DMS79 (cell line): ENCODE measurements around the gene MGAT4D.
"Not testable (repeated sequence)": the region's sequence is repeated elsewhere in the genome, so short reads cannot be mapped to it uniquely, and the experiment has no call there.

Source experiments
- DNase-seq: peaks from one replicate; lab custom pipeline; 2025; lab: John Stamatoyannopoulos, UW

The MGAT4D gene

DNA sequence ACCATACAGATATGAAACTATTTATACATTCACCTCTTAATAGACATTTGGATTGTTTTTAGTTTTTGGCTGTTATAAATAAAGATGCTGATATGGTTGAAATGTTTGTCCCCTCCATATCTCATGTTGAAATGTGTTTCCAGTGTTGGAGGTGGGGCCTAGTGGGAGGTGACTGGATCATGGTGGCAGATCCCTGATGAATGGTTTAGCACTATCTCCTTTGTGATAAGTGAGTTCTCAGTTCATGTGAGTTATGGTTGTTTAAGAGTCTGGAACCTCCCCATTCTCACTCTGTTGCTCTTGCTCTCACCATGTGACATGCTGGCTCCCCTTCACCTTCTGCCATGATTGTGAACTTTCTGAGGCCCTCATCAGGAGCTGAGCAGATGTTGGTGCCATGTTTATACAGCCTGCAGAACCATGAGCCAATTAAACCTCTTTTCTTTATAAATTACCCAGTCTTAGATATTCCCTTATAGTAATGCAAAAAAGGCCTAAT is 58.4 kb downstream of the MGAT4D start:
- DNase-seq = no peak

DNA sequence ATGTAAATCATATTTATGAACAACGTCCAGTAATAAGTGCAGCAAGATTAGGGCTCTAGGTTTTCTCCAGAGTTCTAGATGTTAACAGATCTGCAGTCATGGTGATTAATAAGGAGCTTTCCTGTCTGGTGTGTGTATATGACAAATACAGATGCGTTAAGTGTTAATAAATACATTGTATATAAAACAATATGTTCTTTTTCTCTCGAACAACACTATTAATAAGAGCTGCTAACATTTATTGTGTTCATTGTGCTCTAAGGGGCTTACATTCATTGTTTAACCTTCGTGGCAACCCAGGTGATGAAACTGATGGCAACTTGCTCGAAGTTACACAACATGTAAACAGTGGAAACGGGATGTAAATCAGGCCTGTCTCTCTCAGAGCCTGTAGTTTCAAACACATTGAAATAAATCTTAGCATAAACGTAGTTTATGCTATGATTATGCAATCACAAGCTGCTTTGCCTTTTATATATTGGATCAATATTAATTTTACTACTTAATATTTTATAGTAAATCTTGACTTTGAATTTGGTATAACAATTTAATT is 70.1 kb downstream of the MGAT4D start:
- DNase-seq = no peak

DNA sequence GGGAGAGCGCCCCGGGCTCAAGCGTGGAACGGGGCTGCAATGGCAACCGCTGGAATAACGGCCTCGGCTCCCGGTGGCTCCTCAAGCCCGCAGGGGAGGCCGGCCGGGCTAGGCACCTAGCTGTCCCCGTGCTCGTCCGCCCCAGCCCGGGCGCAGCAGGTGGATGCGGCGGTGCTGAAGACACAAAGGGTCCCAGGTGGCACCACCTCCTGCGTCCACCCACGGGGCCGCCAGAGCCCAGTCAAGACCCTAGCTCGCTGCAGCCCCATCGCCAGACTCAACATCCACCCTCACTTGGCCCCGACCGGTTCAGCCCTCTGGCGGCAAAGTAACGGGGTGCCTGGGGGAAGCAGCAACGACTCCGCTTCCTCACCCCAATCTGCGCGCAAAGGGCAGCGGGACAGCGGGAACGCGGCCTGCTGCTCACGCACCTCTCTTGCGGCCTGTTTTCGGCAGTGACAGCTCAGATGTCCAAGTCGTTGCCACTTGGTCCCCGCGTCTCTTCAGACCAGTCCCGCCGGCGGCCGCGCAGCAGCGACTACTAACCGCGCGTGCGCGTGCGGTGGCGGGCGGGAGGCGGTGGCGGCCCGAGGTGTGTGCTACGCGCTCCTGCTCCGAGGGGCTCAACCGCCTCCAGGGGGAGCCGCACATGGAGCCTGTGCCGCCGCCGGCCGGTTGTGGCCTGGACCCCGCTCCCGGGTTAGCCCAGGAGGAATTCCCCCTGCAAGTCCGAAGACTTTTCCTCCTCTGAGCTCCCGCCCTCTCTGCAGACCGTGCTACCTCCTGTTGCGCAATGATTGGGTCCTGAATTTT is 70.8 kb downstream of the MGAT4D start, which contains the start of gene CLGN:
CLGN (minus strand) TSS at position 543 of the 813 bp plus-strand sequence. CDS start 14,570 bp downstream, outside the sequence.
- DNase-seq = peak; percentile 26

DNA sequence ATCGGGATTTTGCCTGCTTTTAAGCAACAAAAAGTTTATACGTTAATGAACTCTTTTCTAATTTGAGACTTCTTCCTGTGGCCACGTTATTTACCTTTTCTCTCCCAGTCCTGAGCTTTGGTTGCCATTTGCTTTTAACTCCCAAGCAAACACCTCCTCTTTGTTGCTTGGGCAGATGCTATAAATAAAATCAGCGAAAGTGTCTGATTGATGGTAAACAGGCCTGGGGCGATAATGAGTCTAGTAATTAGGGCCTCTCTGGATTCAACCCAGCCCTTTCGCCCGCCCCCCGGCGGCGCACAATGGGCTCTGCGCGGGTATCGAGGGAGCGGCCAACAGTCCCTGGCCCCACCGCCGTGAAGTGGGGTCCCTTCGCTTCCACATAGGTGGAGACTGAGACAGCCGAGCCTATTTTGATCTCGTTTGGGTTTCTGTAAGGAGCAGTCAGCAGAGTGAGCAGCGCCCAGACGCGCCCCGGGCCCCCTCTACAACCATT is 71.4 kb downstream of the MGAT4D start:
- DNase-seq = no peak

DNA sequence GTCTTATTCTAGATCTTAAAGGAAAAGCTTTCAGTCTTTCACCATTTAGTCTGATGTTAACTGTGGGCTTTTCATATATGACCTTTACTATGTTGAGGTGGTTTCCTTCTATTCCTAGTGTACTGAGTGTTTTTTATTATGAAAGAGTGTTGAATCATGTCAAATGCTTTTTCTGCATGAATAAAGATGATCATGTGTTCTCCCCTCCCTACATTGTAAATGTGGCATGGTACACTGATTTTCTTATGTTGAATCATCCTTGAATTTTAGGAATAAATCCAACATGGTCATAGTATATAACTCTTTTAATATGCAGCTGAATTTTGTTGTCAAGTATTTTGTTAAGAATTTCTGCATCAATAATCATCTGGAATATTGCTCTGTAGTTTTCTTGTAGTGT is 75.0 kb downstream of the MGAT4D start:
- no peak for DNase-seq

DNA sequence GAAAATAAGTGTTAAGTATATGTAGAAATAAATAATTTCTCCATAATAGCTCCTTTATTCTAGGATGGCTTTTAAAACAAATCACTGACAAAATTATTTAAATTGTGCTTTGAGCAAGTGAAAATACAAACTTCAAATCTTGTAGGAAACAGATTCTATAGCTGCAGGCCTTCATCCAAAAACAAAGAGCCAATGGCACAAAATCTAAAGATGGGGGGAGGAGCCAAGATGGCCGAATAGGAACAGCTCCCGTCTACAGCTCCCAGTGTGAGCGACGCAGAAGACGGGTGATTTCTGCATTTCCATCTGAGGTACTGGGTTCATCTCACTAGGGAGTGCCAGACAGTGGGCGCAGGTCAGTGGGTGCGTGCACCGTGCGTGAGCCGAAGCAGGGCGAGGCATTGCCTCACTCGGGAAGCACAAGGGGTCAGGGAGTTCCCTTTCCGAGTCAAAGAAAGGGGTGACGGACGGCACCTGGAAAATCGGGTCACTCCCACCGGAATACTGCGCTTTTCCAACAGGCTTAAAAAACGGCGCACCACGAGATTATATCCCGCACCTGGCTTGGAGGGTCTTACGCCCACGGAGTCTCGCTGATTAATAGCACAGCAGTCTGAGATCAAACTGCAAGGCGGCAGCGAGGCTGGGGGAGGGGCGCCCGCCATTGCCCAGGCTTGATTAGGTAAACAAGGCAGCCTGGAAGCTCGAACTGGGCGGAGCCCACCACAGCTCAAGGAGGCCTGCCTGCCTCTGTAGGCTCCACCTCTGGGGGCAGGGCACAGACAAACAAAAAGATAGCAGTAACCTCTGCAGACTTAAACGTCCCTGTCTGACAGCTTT is 84.7 kb downstream of the MGAT4D start:
- not testable (repeated sequence) for DNase-seq

DNA sequence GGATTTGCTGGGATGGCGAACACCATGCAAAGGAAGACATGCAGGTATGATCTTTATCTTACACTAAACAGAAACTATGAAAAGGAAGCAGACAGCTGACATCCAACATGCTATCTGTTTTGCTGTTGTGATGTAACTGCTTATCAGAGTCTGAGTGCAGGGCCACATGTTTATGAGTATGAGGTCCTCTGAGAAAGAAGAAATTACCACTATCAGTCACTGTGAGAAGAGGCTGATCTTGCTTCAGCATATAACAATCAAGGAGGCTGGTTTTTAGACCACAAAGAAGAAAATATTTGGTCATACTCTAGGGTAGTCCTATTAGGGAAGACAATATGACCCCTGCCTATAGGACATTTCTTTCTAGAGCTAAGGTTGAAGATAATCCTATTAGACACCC is 89.1 kb downstream of the MGAT4D start:
- no peak for DNase-seq

DNA sequence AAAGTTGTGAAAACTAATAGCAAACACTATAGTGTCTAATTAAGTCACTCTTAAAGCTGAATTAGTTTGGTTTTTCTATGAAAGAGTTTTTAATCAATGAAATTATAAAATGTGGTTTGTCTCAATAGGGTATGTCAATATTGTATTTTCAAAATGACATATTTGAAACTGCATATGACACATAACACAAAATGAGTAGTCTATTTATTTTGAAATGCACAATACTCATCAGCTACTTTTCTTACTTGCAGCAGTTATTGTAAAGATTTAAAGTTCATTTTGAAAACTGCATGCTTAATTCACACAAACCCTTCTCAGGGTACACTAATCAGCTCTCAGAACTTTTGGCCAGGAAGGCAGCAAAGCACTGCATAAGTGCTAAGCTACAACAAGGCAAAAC is 91.8 kb downstream of the MGAT4D start:
- DNase-seq = no peak

DNA sequence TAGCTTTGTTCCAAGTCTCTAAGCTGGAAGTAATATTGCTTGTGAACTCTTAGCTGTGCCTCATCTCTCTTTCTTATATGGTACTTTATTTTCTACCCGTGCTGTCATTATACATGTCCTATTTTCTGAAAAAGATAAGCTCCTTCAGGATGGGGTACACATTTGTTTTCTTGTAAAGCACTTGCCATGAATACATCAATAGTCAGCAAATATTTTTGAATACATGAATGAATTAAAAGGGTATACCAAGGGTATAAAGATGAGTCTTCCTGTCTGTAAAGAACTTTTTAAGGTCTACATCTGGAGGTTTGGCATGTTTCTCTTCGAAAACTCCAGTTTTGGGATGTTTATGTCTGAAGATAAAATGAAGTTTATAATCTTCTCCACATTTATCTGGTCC is 98.0 kb downstream of the MGAT4D start:
- no peak for DNase-seq

DNA sequence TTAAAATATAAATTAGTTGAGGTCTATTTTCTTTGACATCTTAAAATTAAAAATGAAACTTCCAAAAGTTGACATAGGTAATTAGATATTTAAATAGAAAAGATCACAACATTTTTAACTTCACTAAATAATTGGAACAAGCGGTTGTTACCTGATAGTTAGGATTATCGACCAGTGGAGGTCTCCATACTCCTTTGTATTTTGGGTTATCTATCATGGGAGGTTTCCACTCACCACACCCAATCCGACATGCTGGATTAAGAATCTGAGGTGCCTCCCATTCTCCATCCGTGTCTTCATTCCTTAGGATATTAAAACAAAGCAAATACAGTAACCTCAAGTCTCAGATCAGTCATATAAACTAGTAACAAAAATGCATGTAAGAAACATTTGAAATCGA is 102.4 kb downstream of the MGAT4D start:
- no peak for DNase-seq
